ENCODE data around the gene PSEN2.
"Not testable (repeated sequence)": the region's sequence is repeated elsewhere in the genome, so short reads cannot be mapped to it uniquely, and the experiment has no call there.

PSEN2 gene

DNA sequence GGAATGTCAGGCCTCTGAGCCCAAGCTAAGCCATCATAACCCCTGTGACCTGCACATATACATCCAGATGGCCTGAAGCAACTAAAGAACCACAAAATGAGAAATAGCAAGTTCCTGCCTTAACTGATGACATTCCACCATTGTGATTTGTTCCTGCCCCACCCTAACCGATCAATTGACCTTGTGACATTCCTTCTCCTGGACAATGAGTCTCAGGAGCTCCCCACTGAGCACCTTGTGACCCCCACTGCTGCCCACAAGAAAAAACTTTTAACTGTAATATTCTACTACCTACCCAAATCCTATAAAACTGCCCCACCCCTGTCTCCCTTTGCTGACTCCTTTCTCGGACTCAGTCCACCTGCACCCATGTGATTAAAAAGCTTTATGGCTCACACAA, 32.5 kb upstream of the PSEN2 start:
- not testable (repeated sequence) for H3K4me3 Mint-ChIP-seq; H3K36me3 Mint-ChIP-seq (ENCODE audit: low read depth); H3K27ac Mint-ChIP-seq; H3K9me3 Mint-ChIP-seq; H3K4me1 Mint-ChIP-seq (ENCODE audit: low read depth); H3K27me3 Mint-ChIP-seq

- Mint-ChIP-seq H3K36me3 (ENCODE audit: low read depth) (no peaks in the 10 kb centered on the region), H3K27ac (no peak overlapping the region), H3K4me3 (no peak overlapping the region), H3K9me3 (peaks cover 6% of the 10 kb centered on the region), H3K27me3 (no peaks in the 10 kb centered on the region), H3K4me1 (ENCODE audit: low read depth) (no peaks in the 10 kb centered on the region)
These were observed 32.0 kb upstream of the PSEN2 start for GRCh38 chr1:226838456-226838855.

GRCh38 chr1:226845624-226846023, 24.8 kb upstream of the PSEN2 start:
- H3K27me3 Mint-ChIP-seq, result no peaks in the 10 kb centered on the region
- H3K9me3 Mint-ChIP-seq, result no peaks in the 10 kb centered on the region
- H3K4me3 Mint-ChIP-seq, result no peak overlapping the region
- no peaks in the 10 kb centered on the region for H3K4me1 Mint-ChIP-seq (ENCODE audit: low read depth)
- H3K36me3 Mint-ChIP-seq (ENCODE audit: low read depth), result no peaks in the 10 kb centered on the region
- no peak overlapping the region for H3K27ac Mint-ChIP-seq

DNA sequence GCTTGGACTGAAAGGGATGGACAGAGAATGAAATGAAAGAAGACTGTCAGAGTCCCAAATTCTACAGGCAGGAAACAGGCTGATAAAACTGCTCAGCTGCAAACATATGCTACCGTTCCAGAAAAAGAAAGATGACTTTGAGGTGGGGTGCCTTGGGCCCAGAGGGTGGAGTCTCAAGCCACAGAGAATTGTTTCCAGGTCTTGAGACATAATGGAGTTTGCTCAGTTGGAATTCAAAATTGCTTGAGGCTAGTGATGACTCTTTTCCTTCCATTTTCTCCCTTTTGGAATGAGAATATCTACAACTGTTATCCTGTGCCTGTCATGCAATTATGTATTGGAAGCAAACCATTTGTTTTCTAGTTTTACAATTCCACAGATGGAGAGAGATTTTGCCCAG, 23.6 kb upstream of the PSEN2 start:
- Mint-ChIP-seq H3K36me3 (ENCODE audit: low read depth) (no peaks in the 10 kb centered on the region), H3K4me1 (ENCODE audit: low read depth) (no peaks in the 10 kb centered on the region), H3K4me3 (no peak overlapping the region), H3K27me3 (no peaks in the 10 kb centered on the region), H3K9me3 (no peaks in the 10 kb centered on the region), H3K27ac (no peak overlapping the region)

GRCh38 chr1:226854548-226854947, 15.9 kb upstream of the PSEN2 start:
- not testable (repeated sequence) for H3K27ac Mint-ChIP-seq; H3K4me1 Mint-ChIP-seq (ENCODE audit: low read depth); H3K9me3 Mint-ChIP-seq; H3K27me3 Mint-ChIP-seq; H3K4me3 Mint-ChIP-seq; H3K36me3 Mint-ChIP-seq (ENCODE audit: low read depth)

DNA sequence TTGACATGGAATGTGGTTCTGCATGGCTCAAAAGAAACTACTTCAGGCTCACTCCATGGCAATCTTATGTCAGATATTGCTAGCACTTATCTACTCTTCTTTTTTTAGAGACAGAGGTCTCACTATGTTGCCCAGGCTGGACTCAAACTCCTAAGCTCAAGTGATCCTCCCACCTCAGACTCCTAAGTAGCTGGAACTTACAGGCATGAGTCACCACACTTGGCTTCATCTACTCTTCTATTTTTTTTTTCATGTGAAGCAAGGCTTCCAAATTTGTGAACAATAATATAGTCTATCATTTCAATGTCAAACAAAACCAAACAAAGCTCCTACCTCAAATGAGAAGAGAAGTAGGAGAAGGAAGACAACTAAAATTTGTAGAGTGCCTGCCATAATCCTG, 7.5 kb upstream of the PSEN2 start:
- Mint-ChIP-seq H3K4me3 (no peak overlapping the region), H3K4me1 (ENCODE audit: low read depth) (peaks cover 11% of the 10 kb centered on the region), H3K27ac (no peak overlapping the region), H3K27me3 (peaks cover 5% of the 10 kb centered on the region), H3K36me3 (ENCODE audit: low read depth) (no peaks in the 10 kb centered on the region), H3K9me3 (no peaks in the 10 kb centered on the region)

- H3K27me3 Mint-ChIP-seq, result peaks cover 7% of the 10 kb centered on the region
- H3K27ac Mint-ChIP-seq, result no peak overlapping the region
- no peak overlapping the region for H3K4me3 Mint-ChIP-seq
- peaks cover 11% of the 10 kb centered on the region for H3K4me1 Mint-ChIP-seq (ENCODE audit: low read depth)
- H3K9me3 Mint-ChIP-seq, result no peaks in the 10 kb centered on the region
- no peaks in the 10 kb centered on the region for H3K36me3 Mint-ChIP-seq (ENCODE audit: low read depth)
These were observed 7.0 kb upstream of the PSEN2 start for GRCh38 chr1:226863446-226863845.

DNA sequence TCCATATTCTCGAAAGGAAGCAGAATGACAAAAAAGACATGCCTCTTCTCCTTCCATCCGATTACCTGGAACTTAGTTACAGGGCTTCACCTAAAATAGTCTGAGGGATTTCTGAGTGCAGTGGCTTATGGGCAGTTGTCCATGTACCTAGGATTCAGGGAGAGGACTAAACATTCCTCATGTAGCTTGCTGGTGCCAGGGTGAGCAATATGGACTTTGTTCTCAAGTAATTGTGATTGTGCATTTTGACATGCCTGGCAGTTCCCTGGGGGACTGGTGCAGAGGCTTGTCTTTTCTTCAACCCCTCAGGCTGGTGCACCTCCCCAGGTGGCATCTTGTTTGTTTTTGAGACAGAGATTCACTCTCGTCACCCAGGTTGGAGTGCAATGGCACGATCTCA, 6.1 kb upstream of the PSEN2 start:
- Mint-ChIP-seq H3K36me3 (ENCODE audit: low read depth) (no peaks in the 10 kb centered on the region), H3K4me3 (no peak overlapping the region), H3K27me3 (peaks cover 10% of the 10 kb centered on the region), H3K27ac (no peak overlapping the region), H3K4me1 (ENCODE audit: low read depth) (peaks cover 11% of the 10 kb centered on the region), H3K9me3 (no peaks in the 10 kb centered on the region)

GRCh38 chr1:226865590-226865989, 4.8 kb upstream of the PSEN2 start:
- Mint-ChIP-seq H3K9me3 (no peaks in the 10 kb centered on the region), H3K4me1 (ENCODE audit: low read depth) (peaks cover 20% of the 10 kb centered on the region), H3K27ac (no peak overlapping the region), H3K4me3 (no peak overlapping the region), H3K27me3 (peaks cover 13% of the 10 kb centered on the region), H3K36me3 (ENCODE audit: low read depth) (no peaks in the 10 kb centered on the region)

DNA sequence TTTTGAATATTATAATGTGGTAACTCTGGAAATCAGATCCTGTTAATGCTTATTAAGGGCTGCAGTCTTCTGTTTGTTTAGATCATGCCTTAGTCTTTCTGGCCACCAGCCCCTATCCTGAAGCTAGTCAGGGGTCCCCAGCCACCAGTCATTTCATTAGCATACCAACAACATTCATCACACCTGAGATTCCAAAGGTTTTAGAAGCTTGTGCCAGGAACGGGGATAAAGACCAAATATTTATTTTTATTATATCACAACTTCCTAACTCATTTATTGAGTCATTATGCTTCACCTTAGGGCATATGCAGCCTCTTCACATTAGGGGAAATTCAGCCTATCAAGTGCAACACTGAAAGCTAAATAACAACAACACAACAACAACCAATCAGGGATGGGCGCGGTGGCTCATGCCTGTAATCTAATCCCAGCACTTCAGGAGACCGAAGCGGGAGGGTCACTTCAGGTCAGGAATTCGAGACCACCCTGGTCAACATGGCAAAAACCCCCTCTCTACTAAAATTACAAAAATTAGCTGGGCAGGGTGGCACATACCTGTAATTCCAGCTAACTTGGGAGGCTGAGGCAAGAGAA, 2.9 kb upstream of the PSEN2 start:
- no peak overlapping the region for H3K27ac Mint-ChIP-seq
- H3K27me3 Mint-ChIP-seq, result peaks cover 13% of the 10 kb centered on the region
- no peaks in the 10 kb centered on the region for H3K9me3 Mint-ChIP-seq
- peaks cover 25% of the 10 kb centered on the region for H3K4me1 Mint-ChIP-seq (ENCODE audit: low read depth)
- no peaks in the 10 kb centered on the region for H3K36me3 Mint-ChIP-seq (ENCODE audit: low read depth)
- no peak overlapping the region for H3K4me3 Mint-ChIP-seq

- Mint-ChIP-seq H3K27me3 (peaks cover 13% of the 10 kb centered on the region), H3K9me3 (no peaks in the 10 kb centered on the region), H3K36me3 (ENCODE audit: low read depth) (no peaks in the 10 kb centered on the region), H3K4me1 (ENCODE audit: low read depth) (peaks cover 16% of the 10 kb centered on the region), H3K4me3 (no peak overlapping the region), H3K27ac (no peak overlapping the region)
These were observed 1.7 kb upstream of the PSEN2 start for GRCh38 chr1:226868726-226869125.

DNA sequence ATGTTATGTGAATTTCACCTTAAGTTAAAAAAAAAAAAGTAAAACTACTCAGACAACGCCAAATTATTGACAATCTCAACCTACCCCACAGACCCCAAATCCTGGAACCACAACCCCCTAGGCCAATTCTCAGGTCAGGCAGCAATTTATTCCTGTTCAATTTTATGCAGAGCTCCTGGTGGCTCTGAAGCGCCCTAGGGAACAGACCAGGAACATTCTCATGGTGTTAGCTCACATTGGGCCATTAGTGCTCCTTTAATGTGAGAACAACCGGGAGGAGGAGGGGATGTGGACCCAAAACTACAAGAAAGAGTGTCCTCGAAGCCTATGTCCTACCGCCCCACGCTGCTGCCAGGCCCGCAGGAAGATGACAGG, 403 bp upstream of the PSEN2 start:
- Mint-ChIP-seq H3K9me3 (no peaks in the 10 kb centered on the region), H3K27ac (peak overlapping the region; percentile 67), H3K36me3 (ENCODE audit: low read depth) (no peaks in the 10 kb centered on the region), H3K4me3 (peak overlapping the region; percentile 73), H3K27me3 (peaks cover 13% of the 10 kb centered on the region), H3K4me1 (ENCODE audit: low read depth) (peaks cover 14% of the 10 kb centered on the region)

- Mint-ChIP-seq H3K4me1 (ENCODE audit: low read depth) (peaks cover 14% of the 10 kb centered on the region), H3K4me3 (peak overlapping the region; percentile 71), H3K9me3 (no peaks in the 10 kb centered on the region), H3K36me3 (ENCODE audit: low read depth) (peaks cover 3% of the 10 kb centered on the region), H3K27me3 (peaks cover 8% of the 10 kb centered on the region), H3K27ac (no peak overlapping the region)
These were observed 1.4 kb downstream of the PSEN2 start for GRCh38 chr1:226871636-226872327.

- Mint-ChIP-seq H3K27me3 (peaks cover 8% of the 10 kb centered on the region), H3K36me3 (ENCODE audit: low read depth) (peaks cover 6% of the 10 kb centered on the region), H3K4me3 (no peak overlapping the region), H3K4me1 (ENCODE audit: low read depth) (peaks cover 14% of the 10 kb centered on the region), H3K27ac (no peak overlapping the region), H3K9me3 (no peaks in the 10 kb centered on the region)
These were observed 2.0 kb downstream of the PSEN2 start for GRCh38 chr1:226872437-226872836.

- peaks cover 6% of the 10 kb centered on the region for H3K36me3 Mint-ChIP-seq (ENCODE audit: low read depth)
- H3K4me1 Mint-ChIP-seq (ENCODE audit: low read depth), result peaks cover 14% of the 10 kb centered on the region
- no peak overlapping the region for H3K4me3 Mint-ChIP-seq
- peaks cover 3% of the 10 kb centered on the region for H3K27me3 Mint-ChIP-seq
- no peaks in the 10 kb centered on the region for H3K9me3 Mint-ChIP-seq
- H3K27ac Mint-ChIP-seq, result no peak overlapping the region
These were observed 3.6 kb downstream of the PSEN2 start for GRCh38 chr1:226873771-226874578.

All from stimulated activated naive CD8-positive, alpha-beta T cell treated with anti-CD3 and anti-CD28 coated beads, Interleukin-15, Interleukin-2, amounts not matched to agents 100 ng/mL and 50 ng/mL, for 24 hours (primary cell).